OCI-M2 (cell line): ENCODE data around the gene FAM181A.

ENCODE experiments used
- DNase-seq: peaks from one replicate; lab custom pipeline; 2025; ENCODE audit not compliant: unreplicated experiment; lab: John Stamatoyannopoulos, UW

FAM181A gene

GRCh38 chr14:93960774-93961438 lies 33.8 kb downstream of the FAM181A start:
- DNase-seq: no peak

DNA sequence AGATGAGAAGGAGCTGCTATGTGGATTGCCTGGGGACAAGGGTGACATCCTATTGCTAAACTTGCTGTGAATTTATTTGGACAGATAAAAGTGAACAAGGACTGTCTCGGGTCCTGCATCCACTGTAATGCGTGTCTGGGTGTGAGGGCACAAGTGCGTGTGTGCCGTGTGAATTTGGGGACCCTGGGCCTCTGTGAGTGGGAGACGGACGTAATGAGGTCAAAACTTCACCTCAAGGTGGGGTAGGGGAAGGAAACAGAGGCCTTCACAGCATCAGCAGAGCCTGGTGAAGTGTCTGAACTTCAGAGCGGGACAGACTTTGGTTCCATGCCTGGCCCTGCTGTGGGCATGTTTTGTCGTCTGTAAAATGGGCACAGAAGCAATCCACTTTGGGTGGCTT lies 34.5 kb downstream of the FAM181A start:
- DNase-seq: no peak

DNA sequence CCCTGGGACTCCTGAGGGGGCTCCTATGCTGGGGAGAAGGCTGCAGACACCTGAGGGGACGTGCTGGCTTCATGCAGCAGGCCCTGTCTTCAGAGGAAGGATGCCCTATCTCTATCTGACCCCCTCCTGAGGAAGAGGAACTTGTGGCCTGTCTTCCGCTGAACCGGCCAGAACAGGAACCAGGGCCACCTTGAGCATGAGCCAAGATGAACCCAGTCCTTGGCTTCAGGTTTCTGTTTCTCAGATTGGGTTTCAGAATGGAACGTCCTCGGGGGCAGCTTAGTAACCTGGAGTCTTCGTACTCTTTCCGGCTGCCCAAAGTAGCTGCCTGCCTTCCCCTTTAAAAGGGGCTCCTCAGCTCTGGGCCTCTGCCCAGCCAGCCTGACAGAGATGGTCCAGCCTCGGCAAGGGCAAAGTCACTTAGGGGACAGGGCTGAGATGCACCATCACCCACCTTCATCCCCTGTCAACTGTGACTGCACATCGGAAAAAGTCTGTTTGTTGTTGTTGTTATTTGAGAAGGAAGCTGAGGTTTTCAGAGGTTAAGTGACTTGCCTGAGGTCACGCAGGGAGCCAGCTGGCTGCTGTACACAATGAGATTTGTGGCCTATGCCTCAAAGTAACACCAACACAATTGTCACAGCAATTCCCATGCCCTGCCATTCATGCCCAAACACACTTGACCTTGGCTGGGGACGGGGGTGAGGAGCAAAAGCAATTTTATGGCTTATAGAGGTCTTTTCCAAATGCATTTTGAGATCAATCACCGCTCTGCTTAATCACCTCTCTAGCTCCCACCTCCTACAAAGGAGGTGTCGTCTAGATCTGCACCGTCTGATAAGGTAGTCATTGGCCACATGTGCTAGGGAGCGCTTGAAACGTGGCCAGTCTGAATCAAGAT lies 35.8 kb downstream of the FAM181A start:
- no peak for DNase-seq

DNA sequence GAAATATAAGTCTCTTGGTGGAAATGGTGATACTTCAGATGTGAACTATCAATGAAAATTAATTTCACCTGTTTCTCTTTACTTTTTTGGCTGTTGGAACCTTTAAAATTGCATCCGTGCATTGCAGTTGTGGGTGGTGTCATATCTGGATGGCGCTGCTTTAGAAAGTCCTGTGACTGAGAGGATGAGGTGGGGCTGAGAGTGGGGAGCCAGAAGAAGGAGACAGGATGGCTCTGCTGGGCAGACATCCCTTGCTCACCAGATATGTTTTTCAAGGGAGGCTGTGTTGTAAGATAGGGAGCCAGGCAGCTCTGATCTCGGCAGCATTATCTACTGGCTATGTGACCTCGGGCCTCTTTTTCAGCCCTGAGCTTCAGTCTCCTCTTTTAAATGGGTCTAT lies 36.5 kb downstream of the FAM181A start:
- DNase-seq: no peak

DNA sequence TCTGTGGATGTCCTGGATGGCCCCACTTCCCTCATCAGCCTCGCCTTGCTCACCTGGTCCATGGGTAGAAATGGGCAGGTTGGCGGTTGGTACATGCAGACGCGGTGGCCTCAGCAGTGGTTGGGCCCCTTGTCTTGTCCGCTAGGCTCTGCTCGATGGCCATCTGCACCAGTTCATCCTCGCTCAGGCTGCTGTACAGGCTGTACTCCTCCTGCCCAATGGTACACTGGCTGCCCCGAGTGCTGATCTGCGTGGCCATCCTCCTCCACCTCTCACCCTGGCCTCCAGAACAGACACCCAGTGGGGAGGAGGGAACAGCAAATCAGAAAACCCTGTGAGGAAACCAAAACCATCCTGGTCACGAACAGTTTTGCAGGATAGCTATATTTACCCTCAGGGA lies 37.1 kb downstream of the FAM181A start:
- DNase-seq: no peak

GRCh38 chr14:93964820-93965286 lies 37.7 kb downstream of the FAM181A start:
- no peak for DNase-seq

DNA sequence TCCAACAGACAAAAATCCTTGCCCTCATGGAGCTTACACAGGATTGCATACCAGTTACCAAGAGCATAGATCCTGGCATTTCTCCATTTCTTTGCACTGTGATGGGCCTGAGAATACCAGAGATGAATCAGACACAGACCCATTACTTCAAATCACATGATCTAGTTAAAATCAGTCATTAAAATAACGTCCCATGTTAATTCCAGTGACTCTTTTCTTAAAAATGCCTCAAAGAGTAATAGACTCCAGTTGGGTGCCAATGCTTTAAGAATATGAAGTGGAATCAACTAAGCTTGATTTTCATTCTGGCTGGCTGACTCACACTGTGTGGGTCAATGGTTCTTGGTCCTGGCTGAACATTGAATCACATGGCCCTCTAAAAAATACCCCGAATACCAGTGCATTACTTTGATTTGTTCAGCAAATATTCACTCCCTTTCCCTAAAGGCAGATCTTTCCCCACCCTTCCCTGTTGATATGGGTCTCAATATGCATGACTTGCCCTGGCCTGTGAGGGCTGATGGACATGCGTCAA lies 38.2 kb downstream of the FAM181A start:
- no peak for DNase-seq

- no peak for DNase-seq
Observed at GRCh38 chr14:93965946-93966474, 38.9 kb downstream of the FAM181A start.

DNA sequence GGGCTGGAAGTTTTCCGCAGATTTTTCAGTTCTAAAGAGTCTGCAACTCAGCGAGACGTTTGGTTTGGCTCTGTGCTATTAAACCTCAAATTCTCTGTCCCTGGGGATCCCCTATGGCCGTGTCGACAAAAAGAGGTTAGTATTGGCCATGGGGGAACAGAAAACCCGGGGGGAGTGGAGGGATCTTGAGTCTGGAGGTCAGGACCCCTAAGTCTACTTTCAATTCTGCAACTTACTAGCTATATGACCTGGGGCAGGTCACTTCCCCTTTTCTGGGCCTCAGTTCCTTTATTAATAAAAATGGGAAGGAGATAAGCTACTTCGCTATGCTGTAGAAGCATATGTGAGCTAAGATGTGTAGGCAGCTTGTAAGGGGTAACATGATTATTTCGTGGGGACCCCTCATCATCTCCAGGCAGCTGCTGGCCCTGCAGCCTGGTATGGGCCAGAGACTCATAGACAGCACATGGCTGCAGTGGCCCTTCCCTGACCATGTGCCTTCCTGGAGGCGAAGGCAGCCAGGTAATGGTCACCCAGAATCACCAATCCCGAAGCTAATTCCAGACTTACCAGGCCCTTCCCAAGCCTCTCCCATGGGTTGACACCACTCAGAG lies 40.6 kb downstream of the FAM181A start:
- DNase-seq: no peak

DNA sequence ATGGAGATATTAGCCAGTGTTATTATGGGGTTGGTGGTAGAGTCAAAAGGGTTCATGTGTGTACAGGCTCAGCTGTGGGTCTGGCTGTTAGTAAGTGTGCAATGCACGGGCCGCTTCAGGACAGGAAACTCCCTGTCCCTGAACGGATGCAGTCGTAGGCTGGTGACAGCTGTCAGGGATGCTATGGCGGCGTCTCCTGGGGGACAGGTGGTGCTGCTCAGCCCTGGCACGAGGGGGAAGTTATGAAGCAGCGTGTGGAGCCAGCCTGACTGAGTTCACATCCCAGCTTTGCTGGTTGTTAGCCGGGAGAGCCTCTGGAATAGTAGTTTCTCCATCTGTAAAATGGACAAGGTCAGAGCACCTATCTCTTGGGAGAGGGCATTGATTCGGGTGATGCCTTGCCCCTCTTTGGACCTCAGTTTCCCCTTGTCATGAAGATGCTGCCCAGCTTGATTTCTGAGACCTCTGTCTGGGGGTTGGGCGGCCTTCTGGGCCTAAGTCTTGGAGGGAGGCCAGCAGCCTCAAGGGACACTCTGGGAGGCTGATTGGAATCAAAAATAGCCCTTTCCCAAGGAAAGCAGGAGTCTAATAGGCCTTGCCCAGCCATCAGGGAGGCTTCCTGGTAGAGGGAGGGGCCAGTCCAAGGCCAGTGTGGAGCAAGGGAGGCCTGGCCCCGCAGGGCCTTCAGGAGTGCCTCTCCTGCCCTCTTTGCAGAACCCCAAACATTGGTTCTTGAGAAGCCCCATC lies 42.1 kb downstream of the FAM181A start:
- DNase-seq: no peak

DNA sequence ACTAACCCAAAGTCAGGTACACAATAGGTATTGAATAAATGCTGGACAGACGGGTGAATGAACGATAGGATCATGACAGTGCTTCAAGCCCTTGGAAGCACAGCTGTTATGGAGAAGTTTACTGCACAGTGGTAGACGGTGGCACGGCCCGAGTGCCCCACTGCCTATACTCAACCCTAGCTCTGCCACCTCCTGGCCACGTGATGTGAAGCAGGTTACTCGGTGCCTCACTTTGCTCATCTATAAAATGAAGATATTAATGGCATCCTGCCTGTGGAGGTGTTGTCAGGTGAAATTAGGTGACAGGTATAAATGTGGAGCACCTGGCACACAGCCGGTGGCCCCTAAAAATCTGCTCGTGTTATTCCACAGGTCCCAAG lies 43.4 kb downstream of the FAM181A start:
- DNase-seq: no peak

GRCh38 chr14:93970965-93971634 lies 44.0 kb downstream of the FAM181A start:
- DNase-seq: no peak

DNA sequence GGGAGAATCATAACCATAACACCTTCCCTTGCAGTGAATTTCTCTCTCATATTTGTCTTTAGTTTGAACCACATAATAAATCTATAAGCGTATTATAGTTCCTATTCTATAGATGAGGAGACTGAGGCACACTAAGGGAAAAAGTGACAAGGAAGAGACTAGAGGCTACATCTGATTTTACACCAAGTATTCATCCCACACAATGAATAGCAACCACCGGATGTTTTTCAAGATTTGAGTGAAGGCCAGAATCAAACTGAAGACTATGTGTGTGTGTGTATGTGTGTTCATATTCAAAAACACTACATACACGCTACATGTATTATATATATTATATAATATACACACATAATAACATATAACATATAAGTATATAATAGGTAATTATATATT lies 44.5 kb downstream of the FAM181A start:
- DNase-seq: no peak

GRCh38 chr14:93972618-93973205 lies 45.6 kb downstream of the FAM181A start:
- no peak for DNase-seq

GRCh38 chr14:93973607-93974006 lies 46.5 kb downstream of the FAM181A start:
- DNase-seq: no peak

- no peak for DNase-seq
Observed at GRCh38 chr14:93974299-93974698, 47.2 kb downstream of the FAM181A start.

- no peak for DNase-seq
Observed at GRCh38 chr14:93974833-93975232, 47.7 kb downstream of the FAM181A start.

GRCh38 chr14:93975791-93976476 lies 48.8 kb downstream of the FAM181A start:
- no peak for DNase-seq

GRCh38 chr14:93976477-93977057 lies 49.4 kb downstream of the FAM181A start, which contains the start of gene ASB2:
TSS of gene ASB2 (minus strand) at chr14:93976570. CDS start at chr14:93964539, 12,031 bp downstream.
- DNase-seq: no peak
